PFSK-1 (cell line): ENCODE results near the gene NFIX.

ENCODE experiments used
- FOXP2 ChIP-seq: optimal IDR thresholded peaks from 2 replicates; pipeline ENCODE3; 2011; ENCODE audit warnings: borderline replicate concordance, control low read depth, inconsistent platforms; ENCODE audit not compliant: insufficient read depth; ENCODE audit errors: extremely low read length, extremely low read depth
- POLR2AphosphoS5 ChIP-seq: IDR thresholded peaks from 2 replicates; pipeline ENCODE4 v1.6.1; 2012; ENCODE audit warnings: low read depth, mild to moderate bottlenecking, control low read depth, low read length, moderate library complexity
- SIN3A ChIP-seq: IDR thresholded peaks from 2 replicates; pipeline ENCODE4 v1.6.1; 2012; ENCODE audit warnings: mild to moderate bottlenecking, low read length, moderate library complexity, borderline replicate concordance; ENCODE audit not compliant: insufficient read depth
- TF ChIP-seq, protein P1 (sequence below), 2 experiments: IDR thresholded peaks; 2 replicates each; pipeline versions ENCODE4 v1.6.1 to v1.8.0; 2011 to 2012; ENCODE audit warnings: low read depth in 2 of 2, low read length in 2 of 2, control low read depth in 1 of 2, inconsistent platforms in 1 of 2, mild to moderate bottlenecking in 1 of 2, moderate library complexity in 1 of 2; ENCODE audit not compliant: insufficient read depth in 1 of 2

GRCh38 chr19:13138916-13139198 is 143.6 kb downstream of the NFIX start:
- TF ChIP-seq POLR2AphosphoS5 = no peak
- TF ChIP-seq, protein P1, sequence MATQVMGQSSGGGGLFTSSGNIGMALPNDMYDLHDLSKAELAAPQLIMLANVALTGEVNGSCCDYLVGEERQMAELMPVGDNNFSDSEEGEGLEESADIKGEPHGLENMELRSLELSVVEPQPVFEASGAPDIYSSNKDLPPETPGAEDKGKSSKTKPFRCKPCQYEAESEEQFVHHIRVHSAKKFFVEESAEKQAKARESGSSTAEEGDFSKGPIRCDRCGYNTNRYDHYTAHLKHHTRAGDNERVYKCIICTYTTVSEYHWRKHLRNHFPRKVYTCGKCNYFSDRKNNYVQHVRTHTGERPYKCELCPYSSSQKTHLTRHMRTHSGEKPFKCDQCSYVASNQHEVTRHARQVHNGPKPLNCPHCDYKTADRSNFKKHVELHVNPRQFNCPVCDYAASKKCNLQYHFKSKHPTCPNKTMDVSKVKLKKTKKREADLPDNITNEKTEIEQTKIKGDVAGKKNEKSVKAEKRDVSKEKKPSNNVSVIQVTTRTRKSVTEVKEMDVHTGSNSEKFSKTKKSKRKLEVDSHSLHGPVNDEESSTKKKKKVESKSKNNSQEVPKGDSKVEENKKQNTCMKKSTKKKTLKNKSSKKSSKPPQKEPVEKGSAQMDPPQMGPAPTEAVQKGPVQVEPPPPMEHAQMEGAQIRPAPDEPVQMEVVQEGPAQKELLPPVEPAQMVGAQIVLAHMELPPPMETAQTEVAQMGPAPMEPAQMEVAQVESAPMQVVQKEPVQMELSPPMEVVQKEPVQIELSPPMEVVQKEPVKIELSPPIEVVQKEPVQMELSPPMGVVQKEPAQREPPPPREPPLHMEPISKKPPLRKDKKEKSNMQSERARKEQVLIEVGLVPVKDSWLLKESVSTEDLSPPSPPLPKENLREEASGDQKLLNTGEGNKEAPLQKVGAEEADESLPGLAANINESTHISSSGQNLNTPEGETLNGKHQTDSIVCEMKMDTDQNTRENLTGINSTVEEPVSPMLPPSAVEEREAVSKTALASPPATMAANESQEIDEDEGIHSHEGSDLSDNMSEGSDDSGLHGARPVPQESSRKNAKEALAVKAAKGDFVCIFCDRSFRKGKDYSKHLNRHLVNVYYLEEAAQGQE (IDR thresholded peaks at IDR 0.05; ENCODE audit: insufficient read depth in 1 of 2, low read depth in 2 of 2, low read length in 2 of 2) = no peak
- no peak for TF ChIP-seq FOXP2
- TF ChIP-seq SIN3A = no peak
